K562 (cell line): ENCODE measurements around the gene CHMP4B.

Experiments
- FOXK2 ChIP-seq, 2 experiments: fragments of 450-650 bp; IDR thresholded peaks in 1 of 2; conservative IDR thresholded peaks in 1 of 2; 2 replicates each; pipeline ENCODE4 v1.6.1; 2016; ENCODE audit warnings: low read depth in 2 of 2, mild to moderate bottlenecking in 1 of 2
- POLR2A ChIP-seq: fragments of 450-650 bp; conservative IDR thresholded peaks from 2 replicates; pipeline ENCODE4 v1.6.1; 2016
- POU5F1 ChIP-seq: fragments of 150-350 bp; IDR thresholded peaks from 2 replicates; pipeline ENCODE4 v1.6.1; 2014; ENCODE audit warnings: borderline replicate concordance, low read length, low read depth, mild to moderate bottlenecking; ENCODE audit not compliant: partially characterized antibody
- RAD21 ChIP-seq, 2 experiments: fragments of 250-450 bp in 1 of 2; fragments of 450-650 bp in 1 of 2; sonication (Bioruptor Pico) in 1 of 2; formaldehyde crosslinking in 1 of 2; IDR thresholded peaks in 1 of 2; conservative IDR thresholded peaks in 1 of 2; 2 replicates each; pipeline versions ENCODE4 v1.4.0 to v1.8.0; 2020 to 2022; ENCODE audit warnings: mild to moderate bottlenecking in 2 of 2, moderate library complexity in 1 of 2
- SP1 ChIP-seq: sonication (generic); formaldehyde crosslinking; IDR thresholded peaks from 2 replicates; pipeline ENCODE4 v1.8.1; 2022; ENCODE audit warnings: mild to moderate bottlenecking, missing genetic modification reagents
- TAF9B ChIP-seq: fragments of 450-650 bp; IDR thresholded peaks from 2 replicates; pipeline ENCODE4 v1.6.1; 2018; ENCODE audit warnings: mild to moderate bottlenecking; ENCODE audit not compliant: partially characterized antibody
- TEAD1 ChIP-seq, 2 experiments: fragments of 450-650 bp in 1 of 2; sonication (generic) in 1 of 2; formaldehyde crosslinking; IDR thresholded peaks; 2 replicates each; pipeline versions ENCODE4 v1.4.0 to v1.8.0; 2020 to 2022; ENCODE audit warnings: mild to moderate bottlenecking in 2 of 2, missing genetic modification reagents in 1 of 2
- ZKSCAN1 ChIP-seq: fragments of 150-350 bp; IDR thresholded peaks from 2 replicates; pipeline ENCODE4 v1.6.1; 2016; ENCODE audit warnings: low read depth, low read length
- ZNF133 ChIP-seq: fragments of 250-450 bp; sonication (Bioruptor Pico); IDR thresholded peaks from 2 replicates; pipeline ENCODE4 v1.4.0; 2020; ENCODE audit warnings: mild to moderate bottlenecking
- ZNF232 ChIP-seq: sonication (generic); formaldehyde crosslinking; IDR thresholded peaks from 2 replicates; pipeline ENCODE4 v1.8.0; 2022; ENCODE audit warnings: mild to moderate bottlenecking, missing genetic modification reagents
- ZNF274 ChIP-seq: IDR thresholded peaks from 2 replicates; pipeline ENCODE4 v1.6.1; 2011; ENCODE audit warnings: low read depth, mild to moderate bottlenecking, low read length, moderate library complexity, borderline replicate concordance
- TF ChIP-seq, protein P1 (sequence below), 3 experiments: IDR thresholded peaks in 2 of 3; conservative IDR thresholded peaks in 1 of 3; 2 replicates each; pipeline ENCODE4 v1.5.1; 2011 to 2012; ENCODE audit warnings: low read length in 3 of 3, mild to moderate bottlenecking in 3 of 3, control low read depth in 2 of 3, improper control_type of control experiment in 1 of 3, inconsistent platforms in 1 of 3, low read depth in 1 of 3, mixed read lengths in 1 of 3, moderate library complexity in 1 of 3; ENCODE audit not compliant: insufficient read depth in 2 of 3
- TF ChIP-seq, protein P2 (sequence below): sonication (generic); formaldehyde crosslinking; IDR thresholded peaks from 2 replicates; pipeline ENCODE4 v1.8.0; 2023; ENCODE audit warnings: mild to moderate bottlenecking, missing genetic modification reagents
- TF ChIP-seq, protein P3 (sequence below): sonication (generic); formaldehyde crosslinking; IDR thresholded peaks from 2 replicates; pipeline ENCODE4 v1.8.0; 2022; ENCODE audit warnings: mild to moderate bottlenecking, missing genetic modification reagents

DNA sequence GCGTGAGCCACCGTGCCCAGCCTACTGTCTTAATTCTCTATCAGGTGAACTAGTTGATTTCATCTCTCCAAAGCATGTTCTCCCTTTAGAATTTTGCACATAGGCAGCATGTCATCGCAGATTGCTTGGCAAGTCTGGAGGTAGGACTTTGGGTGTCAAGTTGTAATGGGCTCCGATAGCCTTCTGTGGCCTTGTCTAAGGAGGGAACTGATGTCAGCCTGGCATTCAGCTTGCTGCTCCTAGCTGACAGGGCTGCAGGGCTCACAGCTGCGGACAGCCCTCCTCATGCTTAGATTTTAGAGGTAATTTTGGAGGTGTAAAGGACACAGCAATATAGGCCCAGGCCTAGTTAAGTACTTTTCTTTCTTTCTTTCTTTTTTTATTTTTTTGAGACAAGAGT lies 11.3 kb downstream of the CHMP4B start:
- no peak for TF ChIP-seq POLR2A
- TF ChIP-seq, protein P1, sequence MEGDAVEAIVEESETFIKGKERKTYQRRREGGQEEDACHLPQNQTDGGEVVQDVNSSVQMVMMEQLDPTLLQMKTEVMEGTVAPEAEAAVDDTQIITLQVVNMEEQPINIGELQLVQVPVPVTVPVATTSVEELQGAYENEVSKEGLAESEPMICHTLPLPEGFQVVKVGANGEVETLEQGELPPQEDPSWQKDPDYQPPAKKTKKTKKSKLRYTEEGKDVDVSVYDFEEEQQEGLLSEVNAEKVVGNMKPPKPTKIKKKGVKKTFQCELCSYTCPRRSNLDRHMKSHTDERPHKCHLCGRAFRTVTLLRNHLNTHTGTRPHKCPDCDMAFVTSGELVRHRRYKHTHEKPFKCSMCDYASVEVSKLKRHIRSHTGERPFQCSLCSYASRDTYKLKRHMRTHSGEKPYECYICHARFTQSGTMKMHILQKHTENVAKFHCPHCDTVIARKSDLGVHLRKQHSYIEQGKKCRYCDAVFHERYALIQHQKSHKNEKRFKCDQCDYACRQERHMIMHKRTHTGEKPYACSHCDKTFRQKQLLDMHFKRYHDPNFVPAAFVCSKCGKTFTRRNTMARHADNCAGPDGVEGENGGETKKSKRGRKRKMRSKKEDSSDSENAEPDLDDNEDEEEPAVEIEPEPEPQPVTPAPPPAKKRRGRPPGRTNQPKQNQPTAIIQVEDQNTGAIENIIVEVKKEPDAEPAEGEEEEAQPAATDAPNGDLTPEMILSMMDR (IDR thresholded peaks at IDR 0.05 in 2 of 3, conservative IDR thresholded peaks at IDR 0.05 in 1 of 3; ENCODE audit: insufficient read depth in 2 of 3, low read depth in 1 of 3, low read length in 3 of 3): no peak
- no peak for TF ChIP-seq ZKSCAN1
- TF ChIP-seq ZNF133 (CRISPR knock-in tag): no peak
- TF ChIP-seq ZNF274: no peak
- TF ChIP-seq TEAD1 (CRISPR knock-in tag; IDR thresholded peaks at IDR 0.05): no peak
- no peak for TF ChIP-seq FOXK2 (conservative IDR thresholded peaks at IDR 0.05 in 1 of 2, IDR thresholded peaks at IDR 0.05 in 1 of 2; ENCODE audit: low read depth in 2 of 2)
- no peak for TF ChIP-seq SP1
- TF ChIP-seq RAD21 (CRISPR knock-in tag; conservative IDR thresholded peaks at IDR 0.05 in 1 of 2, IDR thresholded peaks at IDR 0.05 in 1 of 2): no peak
- TF ChIP-seq POU5F1: no peak
- TF ChIP-seq, protein P2, sequence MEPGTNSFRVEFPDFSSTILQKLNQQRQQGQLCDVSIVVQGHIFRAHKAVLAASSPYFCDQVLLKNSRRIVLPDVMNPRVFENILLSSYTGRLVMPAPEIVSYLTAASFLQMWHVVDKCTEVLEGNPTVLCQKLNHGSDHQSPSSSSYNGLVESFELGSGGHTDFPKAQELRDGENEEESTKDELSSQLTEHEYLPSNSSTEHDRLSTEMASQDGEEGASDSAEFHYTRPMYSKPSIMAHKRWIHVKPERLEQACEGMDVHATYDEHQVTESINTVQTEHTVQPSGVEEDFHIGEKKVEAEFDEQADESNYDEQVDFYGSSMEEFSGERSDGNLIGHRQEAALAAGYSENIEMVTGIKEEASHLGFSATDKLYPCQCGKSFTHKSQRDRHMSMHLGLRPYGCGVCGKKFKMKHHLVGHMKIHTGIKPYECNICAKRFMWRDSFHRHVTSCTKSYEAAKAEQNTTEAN: no peak
- no peak for TF ChIP-seq TAF9B
- TF ChIP-seq, protein P3, sequence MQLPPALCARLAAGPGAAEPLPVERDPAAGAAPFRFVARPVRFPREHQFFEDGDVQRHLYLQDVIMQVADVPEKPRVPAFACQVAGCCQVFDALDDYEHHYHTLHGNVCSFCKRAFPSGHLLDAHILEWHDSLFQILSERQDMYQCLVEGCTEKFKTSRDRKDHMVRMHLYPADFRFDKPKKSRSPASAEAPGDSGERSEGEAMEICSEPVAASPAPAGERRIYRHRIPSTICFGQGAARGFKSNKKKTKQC (CRISPR knock-in tag): no peak
- TF ChIP-seq ZNF232 (CRISPR knock-in tag): no peak
